K562 (cell line): Measurements from ENCODE around the gene TAS2R43. TPM values are rescaled to one million over a fixed set of nuclear protein-coding genes. Genes with fewer than 3 reads are reported as not detected.

ENCODE experiments used
- ATAC-seq: fragments of 200-7000 bp; cut with Tn5 transposase; 3 replicates; pipeline ENCODE4 v1.9.1; 2020; ENCODE audit warnings: moderate library complexity
- BruUV-seq: library from RNA; stranded (reverse); fragments of 400-500 nt; replicated peaks from 2 replicates; lab custom pipeline; 2021; lab: Mats Ljungman, UMichigan
- CTCF ChIA-PET: fragments of 300-600 bp; formaldehyde crosslinking; extraction: SDS; loops from one replicate; lab custom pipeline; 2021; ENCODE audit warnings: low intra/inter-chr PET ratio; lab: Yijun Ruan, JAX
- POLR2A ChIA-PET: fragments of 300-600, 350-650 bp; sonication (Branson Sonifier 250); formaldehyde crosslinking; extraction: SDS; loops from one replicate; lab custom pipeline; 2021; ENCODE audit warnings: antibody characterized with exemption, inconsistent platforms; lab: Yijun Ruan, JAX
- DNase-seq, 4 experiments: peaks; one replicate each; pipeline versions ENCODE4 v3.0.0 to v3.0.0-alpha.2; 2011 to 2018; ENCODE audit warnings: low spot score in 3 of 4, mixed read lengths in 3 of 4; ENCODE audit errors: extremely low read depth in 1 of 4
- FAIRE-seq: peaks from 2 replicates; lab custom pipeline; 2011; peaks lifted over from hg19 to GRCh38; lab: Jason Lieb, UNC
- H2AFZ ChIP-seq: 2 replicates; pipeline ENCODE4 v1.6.0; 2011; ENCODE audit warnings: low read depth, low read length, control low read depth, inconsistent platforms
- H3K27ac ChIP-seq: fragments of 200-600 bp; 3 replicates; pipeline ENCODE4 v1.8.0; 2011; ENCODE audit warnings: low read depth, mild to moderate bottlenecking, control low read depth, inconsistent platforms, low read length, moderate library complexity, mixed read lengths; ENCODE audit errors: extremely low read depth
- H3K27me3 ChIP-seq, 2 experiments: fragments of 300-600 bp in 1 of 2; 2 replicates in 1 of 2; 3 replicates in 1 of 2; pipeline versions ENCODE4 v1.6.0 to v1.8.0; 2011; ENCODE audit warnings: inconsistent platforms in 2 of 2, low read length in 2 of 2, mild to moderate bottlenecking in 1 of 2, mixed read lengths in 1 of 2, moderate library complexity in 1 of 2; ENCODE audit not compliant: control insufficient read depth in 2 of 2, insufficient read depth in 2 of 2
- H3K36me3 ChIP-seq: fragments of 300-600 bp; 3 replicates; pipeline ENCODE4 v1.8.0; 2011; ENCODE audit warnings: mild to moderate bottlenecking, low read length, inconsistent platforms; ENCODE audit not compliant: control insufficient read depth, insufficient read depth
- H3K4me1 ChIP-seq, 2 experiments: fragments of 200-600 bp in 1 of 2; replicated peaks in 1 of 2; 2 replicates in 1 of 2; 3 replicates in 1 of 2; pipeline versions ENCODE4 v1.5.1 to v1.8.0; 2011; ENCODE audit warnings: inconsistent platforms in 2 of 2, low read length in 2 of 2, mild to moderate bottlenecking in 1 of 2, mixed read lengths in 1 of 2, moderate library complexity in 1 of 2; ENCODE audit not compliant: control insufficient read depth in 2 of 2, insufficient read depth in 2 of 2
- H3K4me2 ChIP-seq: 2 replicates; pipeline ENCODE4 v1.6.1; 2011; ENCODE audit warnings: low read length, control low read depth, inconsistent platforms, mixed read lengths; ENCODE audit not compliant: insufficient read depth
- H3K4me3 ChIP-seq: fragments of 200-600 bp; sonication (generic), shearing (Covaris generic); 2 replicates; pipeline ENCODE4 v1.5.1; 2016; ENCODE audit warnings: control low read depth, inconsistent platforms
- H3K79me2 ChIP-seq: fragments of 200-600 bp; 3 replicates; pipeline ENCODE4 v1.8.0; 2011; ENCODE audit warnings: low read length, inconsistent platforms; ENCODE audit not compliant: control insufficient read depth, insufficient read depth
- H3K9ac ChIP-seq, 2 experiments: 2 replicates each; pipeline versions ENCODE4 v1.6.0 to v1.6.1; 2011; ENCODE audit warnings: low read depth in 2 of 2, low read length in 2 of 2, control low read depth in 1 of 2, inconsistent platforms in 1 of 2, mild to moderate bottlenecking in 1 of 2, mixed read lengths in 1 of 2; ENCODE audit not compliant: insufficient read depth in 1 of 2
- H3K9me1 ChIP-seq: one replicate; pipeline ENCODE4 v1.6.0; 2011; ENCODE audit warnings: inconsistent platforms, mild to moderate bottlenecking, low read length, moderate library complexity; ENCODE audit not compliant: control insufficient read depth, insufficient read depth
- H3K9me3 ChIP-seq: replicated peaks from 2 replicates; pipeline ENCODE4 v1.5.1; 2011; ENCODE audit warnings: low read depth, low read length, inconsistent platforms; ENCODE audit not compliant: control insufficient read depth, insufficient read depth
- H4K20me1 ChIP-seq: replicated peaks from 2 replicates; pipeline ENCODE4 v1.6.1; 2011; ENCODE audit warnings: low read length, inconsistent platforms, mixed read lengths; ENCODE audit not compliant: control insufficient read depth, insufficient read depth
- FOXP1 ChIP-seq: sonication (generic); formaldehyde crosslinking; IDR thresholded peaks from 2 replicates; pipeline ENCODE4 v1.8.0; 2022; ENCODE audit warnings: mild to moderate bottlenecking, missing genetic modification reagents
- GABPB1 ChIP-seq: sonication (generic); formaldehyde crosslinking; IDR thresholded peaks from 2 replicates; pipeline ENCODE4 v1.8.0; 2022; ENCODE audit warnings: mild to moderate bottlenecking, missing genetic modification reagents
- HDAC8 ChIP-seq: fragments of 450-650 bp; IDR thresholded peaks from 2 replicates; pipeline ENCODE4 v1.6.1; 2016; ENCODE audit warnings: mild to moderate bottlenecking, missing genetic modification characterization, moderate library complexity, missing compliant biosample characterization
- JUN ChIP-seq, 2 experiments: sonication (generic) in 1 of 2; formaldehyde crosslinking in 1 of 2; IDR thresholded peaks; 2 replicates each; pipeline versions ENCODE4 v1.6.1 to v1.8.0; 2012 to 2022; ENCODE audit warnings: borderline replicate concordance in 2 of 2, mild to moderate bottlenecking in 2 of 2, improper control_type of control experiment in 1 of 2, low read depth in 1 of 2, low read length in 1 of 2, missing genetic modification reagents in 1 of 2
- KDM4B ChIP-seq, 2 experiments: fragments of 450-650 bp in 1 of 2; sonication (generic) in 1 of 2; IDR thresholded peaks; 2 replicates each; pipeline ENCODE4 v1.6.1; 2016 to 2017; ENCODE audit warnings: borderline replicate concordance in 2 of 2, antibody characterized with exemption in 1 of 2, low read depth in 1 of 2, mild to moderate bottlenecking in 1 of 2
- KLF13 ChIP-seq: fragments of 450-650 bp; IDR thresholded peaks from 2 replicates; pipeline ENCODE4 v1.6.1; 2016; ENCODE audit warnings: missing genetic modification characterization, low read depth, mild to moderate bottlenecking, missing compliant biosample characterization, moderate library complexity, borderline replicate concordance
- NFXL1 ChIP-seq: fragments of 450-650 bp; formaldehyde crosslinking; IDR thresholded peaks from 2 replicates; pipeline ENCODE4 v1.4.0; 2021; ENCODE audit warnings: mild to moderate bottlenecking
- POLR2G ChIP-seq: fragments of 200-400 bp; formaldehyde crosslinking; IDR thresholded peaks from 2 replicates; pipeline ENCODE4 v1.6.1; 2017; ENCODE audit warnings: low read depth, mild to moderate bottlenecking, antibody characterized with exemption, low read length, moderate library complexity
- RAD21 ChIP-seq, 2 experiments: fragments of 250-450 bp in 1 of 2; fragments of 450-650 bp in 1 of 2; sonication (Bioruptor Pico) in 1 of 2; formaldehyde crosslinking in 1 of 2; IDR thresholded peaks in 1 of 2; conservative IDR thresholded peaks in 1 of 2; 2 replicates each; pipeline versions ENCODE4 v1.4.0 to v1.8.0; 2020 to 2022; ENCODE audit warnings: mild to moderate bottlenecking in 2 of 2, moderate library complexity in 1 of 2
- RBM25 ChIP-seq: fragments of 200-400 bp; formaldehyde crosslinking; IDR thresholded peaks from 2 replicates; pipeline ENCODE4 v1.6.1; 2018; ENCODE audit warnings: low read length, low read depth, moderate library complexity; ENCODE audit not compliant: severe bottlenecking
- SNIP1 ChIP-seq: fragments of 450-650 bp; IDR thresholded peaks from 2 replicates; pipeline ENCODE4 v1.7.1; 2017; ENCODE audit warnings: low read depth, mild to moderate bottlenecking
- TAF7 ChIP-seq: fragments of 450-650 bp; IDR thresholded peaks from 2 replicates; pipeline ENCODE4 v1.6.1; 2016; ENCODE audit warnings: missing genetic modification characterization, missing compliant biosample characterization
- ZNF184 ChIP-seq: sonication (generic); formaldehyde crosslinking; IDR thresholded peaks from 2 replicates; pipeline ENCODE4 v1.5.0; 2020; ENCODE audit warnings: missing genetic modification reagents
- WGBS: fragments of 100-300 bp; shearing (Covaris generic); methylation state at CpG from one replicate; pipeline ENCODE4 v1.1.6; 2016; ENCODE audit warnings: low coverage, mixed read lengths; ENCODE audit not compliant: insufficient coverage; ENCODE audit errors: missing lambda C conversion rate; 5-methylcytosine and 5-hydroxymethylcytosine counted together
- in situ Hi-C: fragments of 300-500 bp; cut with MboI; formaldehyde crosslinking; loops from 4 replicates; pipeline ENCODE4 v1.15.0; 2018; ENCODE audit warnings: inconsistent platforms, mixed read lengths
- intact Hi-C: fragments of 100-400 bp; cut with micrococcal nuclease; formaldehyde crosslinking; loops from 2 replicates; pipeline ENCODE4 v1.14.2; 2022
- polyA plus RNA-seq, 8 experiments: library from polyadenylated mRNA; depleted of rRNA in 4 of 8; stranded (reverse) in 5 of 8; unstranded in 3 of 8; fragments of >200 nt; fragmentation: Nextera tagmentation in 2 of 8; fragmentation: Illumina TruSeq in 1 of 8; extraction: Ambion mirVana in 2 of 8; extraction: Trizol in 1 of 8; gene quantifications; 2 replicates each; pipeline versions ENCODE4 v1.2.1 to v1.2.3, GENCODE V29; 2011 to 2014; ENCODE audit warnings: inconsistent platforms in 1 of 8, missing spikeins in 1 of 8
- total RNA-seq, 7 experiments: library from RNA; depleted of rRNA in 6 of 7; stranded (reverse); fragments of >200 nt in 6 of 7; fragmentation: Illumina TruSeq in 2 of 7; extraction: Trizol in 2 of 7; gene quantifications; 2 replicates each; pipeline versions ENCODE4 v1.2.1 to v1.2.3, GENCODE V29; 2011 to 2021; ENCODE audit warnings: low replicate concordance in 1 of 7
- TF ChIP-seq, protein P1 (sequence below): sonication (generic); formaldehyde crosslinking; IDR thresholded peaks from 2 replicates; pipeline ENCODE4 v1.8.0; 2022; ENCODE audit warnings: missing genetic modification reagents, mild to moderate bottlenecking, borderline replicate concordance
- TF ChIP-seq, protein P2 (sequence below): IDR thresholded peaks from 2 replicates; pipeline ENCODE4 v1.6.1; 2012; ENCODE audit warnings: low read depth, low read length, improper control_type of control experiment, borderline replicate concordance
- TF ChIP-seq, protein P3 (sequence below): fragments of 250-450 bp; sonication (Bioruptor Pico); IDR thresholded peaks from 2 replicates; pipeline ENCODE4 v1.8.0; 2021; ENCODE audit warnings: moderate library complexity, mild to moderate bottlenecking, inconsistent platforms
- TF ChIP-seq, protein P4 (sequence below): sonication (generic); formaldehyde crosslinking; IDR thresholded peaks from 2 replicates; pipeline ENCODE4 v1.8.1; 2022; ENCODE audit warnings: missing genetic modification reagents

Gene TAS2R43
- total and polyA plus RNA-seq, 9 of the 15 experiments (the other 6 are each of a cell fraction or from before 2014, with no cell fraction given): not detected

DNA sequence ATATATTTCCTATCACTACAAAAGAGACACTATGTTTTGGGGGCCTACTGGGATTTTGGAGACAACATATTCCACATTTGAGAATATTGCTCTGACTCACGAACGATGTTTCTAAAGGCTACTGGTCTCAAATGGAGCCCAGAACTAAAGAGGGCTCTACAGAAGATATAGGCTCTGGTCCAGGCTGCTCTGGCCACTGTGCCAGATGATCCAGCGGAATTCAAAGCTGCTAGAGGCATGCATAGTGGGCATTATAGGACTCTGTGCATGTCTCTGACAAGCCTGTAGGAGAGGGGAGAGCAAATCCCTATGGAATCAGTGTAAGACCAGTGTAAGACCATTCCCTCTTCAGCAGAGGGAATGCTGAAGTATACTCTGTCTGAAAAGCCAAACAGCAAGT, 38.3 kb upstream of the TAS2R43 start:
- in situ Hi-C loops (no loop called here), intact Hi-C loops (no loop called here)
- POLR2A ChIA-PET: no interaction called here
- DNase-seq (no peak), ATAC-seq (no peak), FAIRE-seq (no peak)
- no peaks in the 10 kb centered on the region for H3K9me1 ChIP-seq
- no peaks in the 10 kb centered on the region for H3K36me3 ChIP-seq
- H3K4me3 ChIP-seq: no peak overlapping the region
- CTCF ChIA-PET: no interaction called here
- no peak overlapping the region for H3K9ac ChIP-seq
- no peaks in the 10 kb centered on the region for H3K9me3 ChIP-seq
- no peak overlapping the region for H3K27ac ChIP-seq
- H3K4me1 ChIP-seq: no peaks in the 10 kb centered on the region
- BruUV-seq: no TSS peak
- WGBS: 100% methylated on average over 3 of the region's 3 CpGs
- H3K4me2 ChIP-seq: no peak overlapping the region
- peaks cover 39% of the 10 kb centered on the region for H3K79me2 ChIP-seq
- H2AFZ ChIP-seq: no peak overlapping the region
- H3K27me3 ChIP-seq: no peaks in the 10 kb centered on the region
- H4K20me1 ChIP-seq: no peaks in the 10 kb centered on the region
- TF ChIP-seq, protein P1, sequence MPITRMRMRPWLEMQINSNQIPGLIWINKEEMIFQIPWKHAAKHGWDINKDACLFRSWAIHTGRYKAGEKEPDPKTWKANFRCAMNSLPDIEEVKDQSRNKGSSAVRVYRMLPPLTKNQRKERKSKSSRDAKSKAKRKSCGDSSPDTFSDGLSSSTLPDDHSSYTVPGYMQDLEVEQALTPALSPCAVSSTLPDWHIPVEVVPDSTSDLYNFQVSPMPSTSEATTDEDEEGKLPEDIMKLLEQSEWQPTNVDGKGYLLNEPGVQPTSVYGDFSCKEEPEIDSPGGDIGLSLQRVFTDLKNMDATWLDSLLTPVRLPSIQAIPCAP: no peak
- TF ChIP-seq FOXP1 (no peak), TAF7 (no peak), POLR2G (no peak), RBM25 (no peak), SNIP1 (no peak), GABPB1 (CRISPR knock-in tag) (no peak), HDAC8 (tag) (no peak), KLF13 (no peak), RAD21 (CRISPR knock-in tag; conservative IDR thresholded peaks at IDR 0.05 in 1 of 2, IDR thresholded peaks at IDR 0.05 in 1 of 2) (no peak), ZNF184 (CRISPR knock-in tag) (no peak), KDM4B (IDR thresholded peaks at IDR 0.05; ENCODE audit: borderline replicate concordance in 2 of 2, low read depth in 1 of 2) (no peak), JUN (IDR thresholded peaks at IDR 0.05; ENCODE audit: borderline replicate concordance, low read depth, low read length) (no peak), JUN (CRISPR knock-in tag; IDR thresholded peaks at IDR 0.05; ENCODE audit: borderline replicate concordance) (no peak), NFXL1 (no peak)
- TF ChIP-seq, protein P2, sequence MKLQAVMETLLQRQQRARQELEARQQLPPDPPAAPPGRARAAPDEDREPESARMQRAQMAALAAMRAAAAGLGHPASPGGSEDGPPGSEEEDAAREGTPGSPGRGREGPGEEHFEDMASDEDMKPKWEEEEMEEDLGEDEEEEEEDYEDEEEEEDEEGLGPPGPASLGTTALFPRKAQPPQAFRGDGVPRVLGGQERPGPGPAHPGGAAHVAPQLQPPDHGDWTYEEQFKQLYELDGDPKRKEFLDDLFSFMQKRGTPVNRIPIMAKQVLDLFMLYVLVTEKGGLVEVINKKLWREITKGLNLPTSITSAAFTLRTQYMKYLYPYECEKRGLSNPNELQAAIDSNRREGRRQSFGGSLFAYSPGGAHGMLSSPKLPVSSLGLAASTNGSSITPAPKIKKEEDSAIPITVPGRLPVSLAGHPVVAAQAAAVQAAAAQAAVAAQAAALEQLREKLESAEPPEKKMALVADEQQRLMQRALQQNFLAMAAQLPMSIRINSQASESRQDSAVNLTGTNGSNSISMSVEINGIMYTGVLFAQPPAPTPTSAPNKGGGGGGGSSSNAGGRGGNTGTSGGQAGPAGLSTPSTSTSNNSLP: no peak
- TF ChIP-seq, protein P3, sequence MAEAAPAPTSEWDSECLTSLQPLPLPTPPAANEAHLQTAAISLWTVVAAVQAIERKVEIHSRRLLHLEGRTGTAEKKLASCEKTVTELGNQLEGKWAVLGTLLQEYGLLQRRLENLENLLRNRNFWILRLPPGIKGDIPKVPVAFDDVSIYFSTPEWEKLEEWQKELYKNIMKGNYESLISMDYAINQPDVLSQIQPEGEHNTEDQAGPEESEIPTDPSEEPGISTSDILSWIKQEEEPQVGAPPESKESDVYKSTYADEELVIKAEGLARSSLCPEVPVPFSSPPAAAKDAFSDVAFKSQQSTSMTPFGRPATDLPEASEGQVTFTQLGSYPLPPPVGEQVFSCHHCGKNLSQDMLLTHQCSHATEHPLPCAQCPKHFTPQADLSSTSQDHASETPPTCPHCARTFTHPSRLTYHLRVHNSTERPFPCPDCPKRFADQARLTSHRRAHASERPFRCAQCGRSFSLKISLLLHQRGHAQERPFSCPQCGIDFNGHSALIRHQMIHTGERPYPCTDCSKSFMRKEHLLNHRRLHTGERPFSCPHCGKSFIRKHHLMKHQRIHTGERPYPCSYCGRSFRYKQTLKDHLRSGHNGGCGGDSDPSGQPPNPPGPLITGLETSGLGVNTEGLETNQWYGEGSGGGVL: no peak
- TF ChIP-seq, protein P4, sequence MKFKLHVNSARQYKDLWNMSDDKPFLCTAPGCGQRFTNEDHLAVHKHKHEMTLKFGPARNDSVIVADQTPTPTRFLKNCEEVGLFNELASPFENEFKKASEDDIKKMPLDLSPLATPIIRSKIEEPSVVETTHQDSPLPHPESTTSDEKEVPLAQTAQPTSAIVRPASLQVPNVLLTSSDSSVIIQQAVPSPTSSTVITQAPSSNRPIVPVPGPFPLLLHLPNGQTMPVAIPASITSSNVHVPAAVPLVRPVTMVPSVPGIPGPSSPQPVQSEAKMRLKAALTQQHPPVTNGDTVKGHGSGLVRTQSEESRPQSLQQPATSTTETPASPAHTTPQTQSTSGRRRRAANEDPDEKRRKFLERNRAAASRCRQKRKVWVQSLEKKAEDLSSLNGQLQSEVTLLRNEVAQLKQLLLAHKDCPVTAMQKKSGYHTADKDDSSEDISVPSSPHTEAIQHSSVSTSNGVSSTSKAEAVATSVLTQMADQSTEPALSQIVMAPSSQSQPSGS: no peak
